HG02678 (cell line): Measurements from ENCODE around the gene EVC2.

Experiments
- ATAC-seq: cut with Tn5 transposase; IDR thresholded peaks from one replicate; pipeline ENCODE4 v1.9.1; 2021; ENCODE audit warnings: mild to moderate bottlenecking, moderate library complexity; ENCODE audit not compliant: unreplicated experiment

EVC2 gene

DNA sequence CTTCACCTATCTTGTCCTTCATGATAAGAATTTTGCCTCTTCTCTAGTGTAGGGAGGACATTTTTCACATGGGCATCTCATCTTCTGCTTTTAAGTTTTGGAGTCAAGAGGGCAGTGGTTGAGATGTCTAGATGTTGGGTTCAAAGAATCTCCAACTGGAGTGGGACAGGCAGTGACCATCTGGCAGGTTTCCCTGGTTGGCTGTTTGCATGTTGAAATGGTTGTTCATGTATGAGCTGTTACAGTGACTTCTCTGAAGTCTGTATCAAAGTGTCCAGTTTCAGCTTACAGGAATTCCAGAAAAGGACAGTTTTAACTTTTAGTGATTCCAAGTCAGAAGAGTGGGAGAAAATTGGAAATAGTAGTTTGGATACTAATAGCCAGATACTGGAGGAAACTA is 192.7 kb downstream of the EVC2 start:
- ATAC-seq, result no peak
